Cardiac muscle cell (in vitro differentiated cells and primary cell): Measurements from ENCODE around the gene MAMDC2. TPM values are rescaled to one million over a fixed set of nuclear protein-coding genes. Genes with fewer than 3 reads are reported as not detected.
A peak's percentile ranks its signal among the peaks of the same experiment; 100 is the strongest.

Experiments
- DNase-seq, 2 donors: peaks; one replicate each; pipeline versions ENCODE4 v3.0.0 to v3.0.0-alpha.2; 2010 to 2017; ENCODE audit warnings: low read depth in 1 of 2, low spot score in 1 of 2
- H3K27ac ChIP-seq: fragments of 200-600 bp; sonication (generic); 2 replicates; pipeline ENCODE4 v1.5.1; 2016
- H3K27me3 ChIP-seq: fragments of 200-600 bp; sonication (generic); 2 replicates; pipeline ENCODE4 v1.6.0; 2016; ENCODE audit warnings: control low read depth
- H3K36me3 ChIP-seq: fragments of 200-600 bp; sonication (generic); 2 replicates; pipeline ENCODE4 v1.5.1; 2016; ENCODE audit warnings: control low read depth
- H3K4me1 ChIP-seq: fragments of 200-600 bp; sonication (generic); 2 replicates; pipeline ENCODE4 v1.8.1; 2017; ENCODE audit warnings: low read depth, mild to moderate bottlenecking, mixed run types
- H3K4me3 ChIP-seq: fragments of 200-600 bp; sonication (generic); 2 replicates; pipeline ENCODE4 v1.5.1; 2016; ENCODE audit warnings: mild to moderate bottlenecking
- H3K9me3 ChIP-seq: fragments of 200-600 bp; sonication (generic); 2 replicates; pipeline ENCODE4 v1.5.1; 2017; ENCODE audit warnings: low read depth, mild to moderate bottlenecking, control low read depth
- CTCF ChIP-seq: IDR thresholded peaks from 2 replicates; pipeline ENCODE4 v1.5.1; 2012; ENCODE audit warnings: low read depth, mild to moderate bottlenecking, low read length
- polyA plus RNA-seq: library from polyadenylated mRNA; unstranded; fragments of >200 nt; fragmentation: Nextera tagmentation; extraction: Ambion mirVana; gene quantifications from 2 replicates; pipeline ENCODE4 v1.2.1, GENCODE V29; 2016
- total RNA-seq: library from RNA; depleted of rRNA; stranded (reverse); fragments of >200 nt; gene quantifications from 2 replicates; pipeline ENCODE4 v1.2.3, GENCODE V29; 2016

MAMDC2 gene
- total and polyA plus RNA-seq, 2 experiments from 2014 or later = 0.54 to 1.1 TPM

GRCh38 chr9:70107558-70107957 lies 63.9 kb downstream of the MAMDC2 start:
- H3K4me3 ChIP-seq = no peak overlapping the region
- H3K27ac ChIP-seq = no peak overlapping the region
- no peaks in the 10 kb centered on the region for H3K9me3 ChIP-seq
- no peak for TF ChIP-seq CTCF
- H3K27me3 ChIP-seq = no peaks in the 10 kb centered on the region
- no peaks in the 10 kb centered on the region for H3K36me3 ChIP-seq
- H3K4me1 ChIP-seq = no peaks in the 10 kb centered on the region
- no peak for DNase-seq

DNA sequence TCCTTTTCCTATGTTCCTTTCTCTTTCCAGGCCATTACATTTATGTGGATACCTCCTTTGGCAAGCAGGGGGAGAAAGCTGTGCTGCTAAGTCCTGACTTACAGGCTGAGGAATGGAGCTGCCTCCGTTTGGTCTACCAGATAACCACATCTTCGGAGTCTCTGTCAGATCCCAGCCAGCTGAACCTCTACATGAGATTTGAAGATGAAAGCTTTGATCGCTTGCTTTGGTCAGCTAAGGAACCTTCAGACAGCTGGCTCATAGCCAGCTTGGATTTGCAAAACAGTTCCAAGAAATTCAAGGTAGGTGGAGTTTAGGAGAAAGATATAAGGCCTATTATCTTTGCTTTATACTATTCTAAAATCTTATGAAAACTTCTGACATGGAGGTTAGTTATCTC lies 64.5 kb downstream of the MAMDC2 start:
- Histone ChIP-seq H3K27me3 (no peaks in the 10 kb centered on the region), H3K9me3 (no peaks in the 10 kb centered on the region), H3K4me1 (no peaks in the 10 kb centered on the region), H3K36me3 (no peaks in the 10 kb centered on the region), H3K4me3 (no peak overlapping the region), H3K27ac (no peak overlapping the region)
- TF ChIP-seq CTCF = peak; percentile 9
- DNase-seq = peak in 1 of 2 donors; percentile 17

DNA sequence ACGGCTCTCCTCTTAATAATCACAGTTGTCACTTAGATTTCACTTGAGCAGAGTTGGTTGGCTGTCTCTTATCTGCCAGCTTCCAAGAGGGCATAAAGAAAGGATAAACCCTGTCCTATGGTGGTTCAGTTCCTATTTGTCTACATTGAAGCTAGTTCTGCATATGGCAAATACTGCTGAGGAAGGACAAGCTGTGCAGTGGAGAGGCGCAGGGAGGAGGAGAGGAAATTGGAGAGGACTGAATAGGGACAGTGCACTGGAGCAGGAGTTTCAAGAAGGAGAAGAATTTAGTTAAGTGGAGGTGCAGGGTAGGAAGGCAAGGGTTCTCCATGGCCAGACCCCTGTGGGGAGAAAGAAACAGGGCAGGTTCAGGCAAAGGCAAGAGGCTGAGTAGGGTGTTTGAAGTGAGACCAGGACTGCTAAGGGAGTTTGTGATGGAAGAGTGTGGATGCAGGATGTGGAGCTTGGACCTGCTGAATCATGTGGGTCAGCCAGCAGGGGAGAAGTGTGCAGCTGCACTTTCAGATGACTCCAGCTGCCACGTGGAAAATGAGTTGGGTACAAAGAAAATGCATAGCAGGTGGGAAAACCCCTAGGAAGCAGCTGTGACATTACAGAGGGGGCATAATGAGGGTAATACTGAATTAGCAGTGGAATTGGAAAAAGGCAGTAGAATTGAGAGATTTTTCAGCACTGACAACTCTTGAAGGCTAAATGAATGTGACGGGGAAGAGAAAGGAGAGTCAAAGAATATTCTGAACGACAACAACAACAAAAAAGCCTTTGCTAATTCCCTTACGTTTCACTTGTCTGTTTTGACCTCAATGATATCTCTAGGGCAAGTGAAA lies 66.8 kb downstream of the MAMDC2 start:
- no peak for TF ChIP-seq CTCF
- H3K27ac ChIP-seq = no peak overlapping the region
- H3K36me3 ChIP-seq = no peaks in the 10 kb centered on the region
- H3K9me3 ChIP-seq = no peaks in the 10 kb centered on the region
- H3K4me1 ChIP-seq = no peaks in the 10 kb centered on the region
- no peak for DNase-seq
- H3K27me3 ChIP-seq = no peaks in the 10 kb centered on the region
- no peak overlapping the region for H3K4me3 ChIP-seq

- Histone ChIP-seq H3K4me3 (no peak overlapping the region), H3K27me3 (no peaks in the 10 kb centered on the region), H3K36me3 (no peaks in the 10 kb centered on the region), H3K4me1 (no peaks in the 10 kb centered on the region), H3K9me3 (no peaks in the 10 kb centered on the region), H3K27ac (no peak overlapping the region)
- peak; percentile 89 for TF ChIP-seq CTCF
- peak; percentile 77 to 79 for DNase-seq
Measured at GRCh38 chr9:70111042-70111602, 67.5 kb downstream of the MAMDC2 start.

GRCh38 chr9:70111641-70112236 lies 68.1 kb downstream of the MAMDC2 start:
- H3K27ac ChIP-seq = no peak overlapping the region
- no peak overlapping the region for H3K4me3 ChIP-seq
- H3K9me3 ChIP-seq = no peaks in the 10 kb centered on the region
- no peak for DNase-seq
- no peaks in the 10 kb centered on the region for H3K4me1 ChIP-seq
- no peak for TF ChIP-seq CTCF
- H3K36me3 ChIP-seq = no peaks in the 10 kb centered on the region
- H3K27me3 ChIP-seq = no peaks in the 10 kb centered on the region
